Posterior cingulate gyrus (tissue), 11 donors: Measurements from ENCODE around the gene CFAP299.
"Not testable (repeated sequence)": the region's sequence is repeated elsewhere in the genome, so short reads cannot be mapped to it uniquely, and the experiment has no call there.

Source experiments
- DNase-seq, 10 donors: peaks; one replicate each; pipeline versions ENCODE4 v3.0.0 to v3.0.0-alpha.2; 2020 to 2021; ENCODE audit warnings: mixed read lengths in 3 of 10
- intact Hi-C: fragments of 100-400 bp; cut with DNase I; formaldehyde crosslinking; loops from one replicate; pipeline ENCODE4 v1.15.1; 2023

CFAP299 gene

DNA sequence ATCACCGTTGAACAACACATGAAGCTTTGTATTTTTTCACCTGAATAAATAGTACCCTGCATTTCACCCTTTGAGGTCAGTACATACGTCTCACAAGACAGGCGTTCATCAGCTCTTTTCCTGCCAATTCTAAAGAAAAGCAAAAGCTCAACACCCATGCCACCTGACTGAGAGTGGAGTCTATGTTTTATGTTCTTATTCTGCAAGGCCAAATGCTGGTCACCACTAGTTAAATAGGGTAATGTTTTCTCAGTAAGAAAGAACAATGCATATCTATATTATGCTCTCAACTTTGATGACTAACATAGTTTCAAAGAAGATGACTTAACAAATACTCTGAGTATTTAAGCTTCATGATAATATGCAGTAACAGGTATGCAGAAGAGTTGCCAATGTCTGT is 358.6 kb downstream of the CFAP299 start:
- no peak for DNase-seq
- intact Hi-C loops, result no loop called here

DNA sequence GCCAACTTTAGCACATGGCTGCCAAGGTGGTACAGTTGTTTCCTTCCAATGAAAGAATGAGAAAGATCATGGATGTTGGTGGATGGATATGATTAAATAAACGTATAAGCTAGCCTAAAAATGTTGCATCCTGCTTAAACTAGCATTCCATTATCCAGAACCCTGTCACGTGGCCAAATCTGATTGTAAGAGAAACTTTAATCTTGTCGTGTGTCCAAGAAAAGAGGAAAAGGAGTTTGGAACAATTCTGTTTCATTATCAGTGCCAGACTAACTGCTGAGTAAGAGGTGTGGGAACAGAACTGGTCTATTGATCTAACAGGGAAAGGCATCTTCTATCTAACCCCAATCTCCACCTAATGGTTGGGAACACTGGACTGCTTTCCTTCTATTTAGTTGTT is 369.8 kb downstream of the CFAP299 start:
- intact Hi-C loops, result no loop called here
- no peak for DNase-seq

DNA sequence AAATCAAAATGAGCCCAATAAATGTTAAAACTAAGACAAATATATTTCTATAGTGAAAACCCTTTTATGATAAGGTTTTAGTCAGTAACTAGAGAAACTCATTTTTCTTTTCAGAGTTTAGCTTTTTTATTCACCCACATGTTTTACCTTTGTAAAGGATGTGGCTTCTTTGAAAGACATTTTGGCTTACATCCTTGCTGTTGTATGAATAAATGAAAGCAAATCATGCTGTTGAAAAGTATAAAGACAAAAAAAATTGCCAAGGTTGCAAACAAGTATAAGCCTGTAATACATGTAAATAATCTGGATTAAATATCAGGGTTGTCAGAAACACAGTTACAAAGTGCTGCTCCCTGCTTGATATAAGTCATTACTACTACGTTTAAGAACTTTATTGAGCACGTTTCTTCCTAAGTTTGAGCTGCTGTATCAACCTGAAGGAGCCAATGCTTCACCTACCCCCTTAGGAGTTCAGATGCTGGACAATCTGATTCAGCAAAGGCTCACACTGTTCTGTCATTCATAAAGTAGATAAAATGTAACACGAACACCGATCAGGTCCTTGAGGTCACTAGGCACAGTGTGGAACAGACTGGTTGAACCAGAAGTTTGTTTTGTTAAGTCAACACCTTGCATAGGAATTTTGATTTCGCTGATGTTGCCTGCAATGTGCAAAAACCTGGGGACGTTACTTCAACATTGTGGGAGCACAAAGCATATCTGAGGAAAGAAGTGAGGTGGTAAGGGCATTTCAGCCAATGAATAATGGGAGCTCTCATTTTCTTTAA is 373.7 kb downstream of the CFAP299 start:
- intact Hi-C loops, result no loop called here
- DNase-seq, result no peak

GRCh38 chr4:80710748-80711451 is 375.4 kb downstream of the CFAP299 start:
- peak in 1 of 10 donors; percentile 51 for DNase-seq
- intact Hi-C loops, result no loop called here

DNA sequence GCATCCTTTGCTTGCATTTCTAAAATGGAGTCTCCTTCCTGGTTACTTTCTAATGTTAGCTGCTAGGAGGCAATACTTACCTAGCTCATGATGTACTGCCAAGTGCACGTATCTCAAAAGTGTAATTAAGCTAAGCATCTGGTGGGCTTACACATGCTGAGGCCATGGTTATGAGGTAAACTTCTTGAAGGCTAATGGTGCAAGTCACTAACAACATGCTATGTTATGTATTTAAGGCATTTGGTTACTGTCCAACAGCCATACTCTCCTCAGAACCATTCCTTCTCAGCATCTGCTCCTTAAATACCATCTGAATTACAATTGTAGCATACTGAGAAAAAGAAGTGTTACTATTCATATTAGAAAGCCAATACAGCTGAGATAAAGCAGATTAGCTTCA is 376.4 kb downstream of the CFAP299 start:
- no peak for DNase-seq
- intact Hi-C loops, result no loop called here

- no peak for DNase-seq
Measured at GRCh38 chr4:80713409-80713808, 377.9 kb downstream of the CFAP299 start.

DNA sequence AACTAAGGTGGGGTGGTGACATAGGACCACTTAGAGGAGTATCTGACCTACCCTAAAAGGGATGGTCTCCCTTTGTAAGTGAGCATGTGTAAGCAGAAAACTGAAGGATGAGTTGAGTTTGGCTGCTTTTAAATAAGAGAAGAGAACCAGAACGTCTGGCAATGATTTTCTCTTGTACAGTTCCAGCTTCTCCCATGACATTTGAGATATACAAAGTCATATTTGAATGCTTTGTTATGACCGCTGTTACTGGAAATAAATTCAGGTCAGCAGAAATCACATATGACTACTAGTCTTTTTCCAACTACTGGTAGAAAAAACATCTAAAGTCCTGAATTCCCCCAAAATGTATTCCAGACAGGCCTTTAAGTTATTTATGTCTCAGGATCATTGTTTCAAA is 381.7 kb downstream of the CFAP299 start:
- DNase-seq, result no peak

More at GRCh38 chr4:80713409-80713808, 377.9 kb downstream of the CFAP299 start:
- intact Hi-C loops, result no loop called here

DNA sequence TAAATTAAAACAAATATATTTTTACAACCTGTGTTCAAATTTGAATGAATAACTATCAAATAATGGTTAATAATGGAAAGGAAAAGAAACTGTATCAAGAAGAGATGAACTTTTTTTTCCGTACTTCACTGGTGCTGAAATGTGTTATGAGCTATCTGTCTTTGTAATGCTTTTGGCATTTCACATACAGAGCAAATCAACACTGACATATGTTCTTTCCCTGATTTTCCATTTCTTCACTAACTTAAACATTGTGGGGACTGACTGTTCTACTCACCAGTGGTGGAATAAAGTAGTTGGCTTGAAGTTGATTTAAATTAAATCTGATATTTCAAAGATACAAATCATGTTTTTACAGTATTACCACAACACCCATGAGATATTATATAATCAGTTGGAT is 390.9 kb downstream of the CFAP299 start:
- intact Hi-C loops, result no loop called here
- DNase-seq, result no peak

More for the DNA sequence above, 381.7 kb downstream of the CFAP299 start:
- intact Hi-C loops, result no loop called here

DNA sequence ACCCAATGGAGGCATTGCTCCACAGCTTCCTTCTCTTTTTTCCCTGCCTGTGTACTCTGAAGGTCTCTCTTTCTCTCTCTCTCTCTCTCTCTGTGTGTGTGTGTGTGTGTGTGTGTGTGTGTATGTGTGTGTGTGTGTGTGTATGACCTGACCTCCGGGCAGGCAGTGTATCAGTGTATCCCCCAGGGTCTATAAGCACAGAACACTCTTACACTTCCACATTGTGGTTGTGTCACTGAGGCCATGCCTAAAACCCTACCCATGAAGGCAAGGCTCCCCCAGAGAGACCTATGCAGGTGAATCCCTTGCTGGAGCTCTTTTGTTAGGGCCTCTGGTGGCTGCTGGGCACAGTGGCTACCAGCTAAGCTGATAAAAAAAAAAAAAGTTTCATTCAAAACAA is 394.6 kb downstream of the CFAP299 start:
- intact Hi-C loops, result no loop called here
- no peak for DNase-seq

- intact Hi-C loops, result no loop called here
- no peak for DNase-seq
Measured at GRCh38 chr4:80731436-80731835, 395.9 kb downstream of the CFAP299 start.

GRCh38 chr4:80732010-80732409 is 396.5 kb downstream of the CFAP299 start:
- intact Hi-C loops, result no loop called here
- no peak for DNase-seq

DNA sequence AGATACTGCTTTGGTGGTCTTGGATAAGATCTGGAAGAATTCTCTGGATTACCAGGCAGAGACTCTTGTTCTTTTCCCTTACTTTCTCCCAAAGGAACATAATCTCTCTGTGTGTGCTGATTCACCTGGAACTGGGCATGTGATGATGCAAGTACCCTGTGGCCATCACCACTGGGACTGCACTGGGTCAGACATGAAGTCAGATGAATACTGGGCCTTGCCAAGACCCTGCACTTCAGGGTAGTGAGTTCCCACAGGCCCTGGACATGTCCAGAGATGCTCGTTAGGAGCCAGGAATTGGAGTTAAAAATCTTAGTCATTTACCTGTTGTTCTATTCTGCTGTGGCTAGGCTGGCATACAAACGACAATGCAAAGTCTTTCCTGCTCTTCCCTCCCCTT is 404.8 kb downstream of the CFAP299 start:
- peak in 1 of 10 donors; percentile 54 for DNase-seq
- intact Hi-C loops, result no loop called here

GRCh38 chr4:80749558-80749957 is 414.0 kb downstream of the CFAP299 start:
- DNase-seq, intact Hi-C loops: not testable (repeated sequence)

GRCh38 chr4:80751200-80751599 is 415.7 kb downstream of the CFAP299 start:
- intact Hi-C loops, result no loop called here
- DNase-seq, result no peak

DNA sequence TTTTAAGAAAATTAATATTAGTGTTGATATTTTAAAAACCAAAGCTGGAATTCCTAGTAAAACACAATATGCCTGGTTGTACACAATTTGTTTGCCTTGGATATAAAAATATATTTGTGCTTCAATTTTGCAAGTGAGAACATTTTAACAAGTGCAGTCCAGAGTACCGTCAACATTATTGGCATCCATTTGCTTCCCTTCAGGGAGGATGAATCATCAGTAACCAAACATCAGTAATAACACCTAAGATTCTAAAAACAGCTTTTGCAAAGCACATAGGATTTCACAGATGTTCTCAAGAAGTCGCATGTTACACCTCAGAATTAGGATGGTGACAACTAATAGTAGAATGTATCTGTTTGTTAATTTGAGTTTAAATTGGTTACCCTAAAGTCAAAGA is 432.4 kb downstream of the CFAP299 start:
- intact Hi-C loops, result no loop called here
- DNase-seq, result no peak

- intact Hi-C loops, result no loop called here
- no peak for DNase-seq
Measured at GRCh38 chr4:80776168-80776567, 440.6 kb downstream of the CFAP299 start.

- intact Hi-C loops, result no loop called here
- no peak for DNase-seq
Measured at GRCh38 chr4:80781431-80781830, 445.9 kb downstream of the CFAP299 start.

DNA sequence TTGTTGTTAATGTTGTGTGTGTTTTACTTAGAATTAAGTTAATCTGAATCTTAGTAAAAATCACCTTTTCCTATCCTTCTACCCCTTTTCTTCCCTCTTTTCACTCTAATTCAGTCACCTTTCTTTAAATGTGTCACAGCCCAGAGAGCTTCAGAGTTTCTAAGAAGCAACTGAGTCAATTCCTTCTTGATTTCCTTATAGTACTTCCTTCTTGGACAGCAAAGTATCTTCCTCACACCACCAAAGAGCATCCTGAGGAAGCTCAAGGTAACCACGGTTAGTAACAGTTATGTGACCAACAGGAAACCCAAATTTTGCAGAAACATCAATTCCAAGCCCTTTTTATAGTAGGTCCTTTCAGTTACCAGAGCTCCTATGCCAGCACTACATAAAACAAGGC is 451.8 kb downstream of the CFAP299 start:
- intact Hi-C loops, result no loop called here
- DNase-seq, result no peak

DNA sequence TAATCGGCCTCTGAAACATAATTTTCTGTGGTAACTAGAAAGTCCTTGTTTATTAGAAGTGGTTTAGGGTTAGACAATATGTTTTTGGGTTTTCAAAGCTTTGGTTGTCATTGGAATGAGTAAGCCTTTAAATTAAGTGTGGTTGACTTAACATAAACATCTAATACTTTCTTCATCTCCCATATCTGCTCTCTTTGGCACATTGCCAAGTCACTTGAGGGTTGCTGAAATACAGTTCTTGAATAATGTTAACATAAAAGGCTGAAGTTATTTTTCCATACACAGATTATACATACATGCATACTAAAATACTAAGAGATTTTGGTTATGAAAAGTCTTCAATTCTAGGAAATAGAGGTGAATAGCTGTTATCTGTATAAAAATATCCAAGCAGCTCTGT is 453.3 kb downstream of the CFAP299 start:
- intact Hi-C loops, result no loop called here

GRCh38 chr4:80790152-80790551 is 454.6 kb downstream of the CFAP299 start:
- no peak for DNase-seq
- intact Hi-C loops, result no loop called here

More for the DNA sequence above, 453.3 kb downstream of the CFAP299 start:
- no peak for DNase-seq

DNA sequence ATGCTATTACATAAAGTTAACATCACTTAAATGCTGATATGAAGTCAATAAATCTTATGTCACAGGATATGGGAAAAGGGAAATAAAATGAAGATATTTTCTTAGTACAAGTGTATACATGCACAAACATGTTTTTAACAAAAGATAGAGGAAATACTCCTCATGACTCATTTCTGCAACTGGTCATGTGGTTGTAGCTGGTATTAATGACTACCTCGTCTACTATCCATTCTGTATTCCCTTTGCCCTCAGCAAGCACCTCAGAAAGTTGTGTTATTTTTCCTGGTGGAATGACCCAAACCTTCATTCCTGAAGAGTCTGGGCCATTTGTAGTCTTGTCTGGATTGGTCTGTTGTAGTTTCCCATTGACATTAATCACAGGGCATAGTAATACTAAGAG is 458.1 kb downstream of the CFAP299 start:
- DNase-seq, intact Hi-C loops: not testable (repeated sequence)

DNA sequence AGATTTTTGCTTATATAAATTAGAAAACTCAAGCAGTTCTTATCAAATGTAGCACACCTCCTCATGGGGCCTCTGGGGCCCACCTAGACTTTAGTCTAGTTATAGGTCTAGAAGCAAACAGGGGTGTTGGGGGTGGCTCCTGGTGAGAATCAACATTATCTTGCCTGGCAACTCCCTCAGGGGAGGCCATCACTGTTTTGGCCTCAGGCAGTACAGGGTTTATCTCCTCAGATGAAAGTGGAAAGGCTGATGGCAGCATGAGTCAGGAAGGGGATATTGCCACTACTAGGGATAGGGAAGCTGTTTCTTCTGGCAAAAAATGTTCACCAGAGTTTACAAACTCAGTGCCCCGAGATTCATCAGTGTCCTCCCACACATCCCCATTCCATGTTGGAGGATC is 462.6 kb downstream of the CFAP299 start:
- no peak for DNase-seq
- intact Hi-C loops, result no loop called here
